Measurements from ENCODE around the gene CFAP97D2. TPM values are rescaled to one million over a fixed set of nuclear protein-coding genes. Genes with fewer than 3 reads are reported as not detected.
"Not testable (repeated sequence)": the region's sequence is repeated elsewhere in the genome, so short reads cannot be mapped to it uniquely, and the experiment has no call there.

The CFAP97D2 gene
- total RNA-seq, 1 donor from 2014 or later = 1.8 TPM

DNA sequence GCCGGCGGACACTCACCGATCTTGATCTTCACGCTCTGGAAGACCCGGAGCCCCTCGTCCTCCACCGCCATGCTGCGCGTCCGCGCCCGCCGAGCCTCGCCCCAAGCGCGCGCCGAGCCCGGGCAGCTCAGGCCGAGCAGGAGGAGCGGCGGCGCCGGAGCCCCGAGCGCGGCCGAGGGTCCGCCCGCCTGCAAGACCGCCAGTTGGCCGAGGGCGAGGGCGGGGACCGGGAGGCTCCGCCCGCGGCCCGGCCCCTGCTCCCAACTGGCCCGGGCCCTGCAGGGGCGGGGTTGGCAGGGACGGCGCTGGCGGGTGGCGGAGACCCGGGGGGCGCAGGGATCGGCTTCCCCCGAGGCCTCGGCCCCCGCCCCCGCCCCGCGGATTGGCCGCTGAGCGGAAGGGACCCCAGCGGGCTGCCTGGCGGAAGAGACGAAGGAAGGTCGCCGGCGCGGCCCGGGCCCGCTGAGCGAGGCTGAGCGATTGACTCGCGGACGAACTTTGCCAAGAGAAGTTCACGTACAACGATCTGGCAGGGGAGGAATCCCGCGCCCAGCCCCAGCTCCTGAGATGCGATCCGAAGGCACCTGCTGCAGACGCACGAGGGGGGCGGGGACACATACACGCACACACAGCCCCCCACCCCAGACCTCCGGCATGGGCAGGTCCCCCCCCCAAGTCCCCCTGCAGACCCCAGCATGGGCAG, 46.5 kb upstream of the CFAP97D2 start, which contains the start of gene RASA3:
TSS of gene RASA3 (minus strand) at position 205 of the 703 bp plus-strand sequence. CDS start at position 71, 134 bp downstream.
- DNase-seq (peak; percentile 80), ATAC-seq (peak; percentile 87 to 92)
- H3K9me3 ChIP-seq = no peaks in the 10 kb centered on the region
- no peaks in the 10 kb centered on the region for H3K27me3 ChIP-seq (ENCODE audit: low read depth)
- TF ChIP-seq, protein P1, sequence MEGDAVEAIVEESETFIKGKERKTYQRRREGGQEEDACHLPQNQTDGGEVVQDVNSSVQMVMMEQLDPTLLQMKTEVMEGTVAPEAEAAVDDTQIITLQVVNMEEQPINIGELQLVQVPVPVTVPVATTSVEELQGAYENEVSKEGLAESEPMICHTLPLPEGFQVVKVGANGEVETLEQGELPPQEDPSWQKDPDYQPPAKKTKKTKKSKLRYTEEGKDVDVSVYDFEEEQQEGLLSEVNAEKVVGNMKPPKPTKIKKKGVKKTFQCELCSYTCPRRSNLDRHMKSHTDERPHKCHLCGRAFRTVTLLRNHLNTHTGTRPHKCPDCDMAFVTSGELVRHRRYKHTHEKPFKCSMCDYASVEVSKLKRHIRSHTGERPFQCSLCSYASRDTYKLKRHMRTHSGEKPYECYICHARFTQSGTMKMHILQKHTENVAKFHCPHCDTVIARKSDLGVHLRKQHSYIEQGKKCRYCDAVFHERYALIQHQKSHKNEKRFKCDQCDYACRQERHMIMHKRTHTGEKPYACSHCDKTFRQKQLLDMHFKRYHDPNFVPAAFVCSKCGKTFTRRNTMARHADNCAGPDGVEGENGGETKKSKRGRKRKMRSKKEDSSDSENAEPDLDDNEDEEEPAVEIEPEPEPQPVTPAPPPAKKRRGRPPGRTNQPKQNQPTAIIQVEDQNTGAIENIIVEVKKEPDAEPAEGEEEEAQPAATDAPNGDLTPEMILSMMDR (IDR thresholded peaks at IDR 0.05) = no peak
- no peaks in the 10 kb centered on the region for H3K36me3 ChIP-seq
- intact Hi-C loops (cut with DNase I) = no loop called here
- H3K4me1 ChIP-seq = peaks cover 49% of the 10 kb centered on the region
- H3K4me3 ChIP-seq = peak within 1 kb of the TSS; percentile 82
- H3K27ac ChIP-seq = peak within 1 kb of the TSS; percentile 86

DNA sequence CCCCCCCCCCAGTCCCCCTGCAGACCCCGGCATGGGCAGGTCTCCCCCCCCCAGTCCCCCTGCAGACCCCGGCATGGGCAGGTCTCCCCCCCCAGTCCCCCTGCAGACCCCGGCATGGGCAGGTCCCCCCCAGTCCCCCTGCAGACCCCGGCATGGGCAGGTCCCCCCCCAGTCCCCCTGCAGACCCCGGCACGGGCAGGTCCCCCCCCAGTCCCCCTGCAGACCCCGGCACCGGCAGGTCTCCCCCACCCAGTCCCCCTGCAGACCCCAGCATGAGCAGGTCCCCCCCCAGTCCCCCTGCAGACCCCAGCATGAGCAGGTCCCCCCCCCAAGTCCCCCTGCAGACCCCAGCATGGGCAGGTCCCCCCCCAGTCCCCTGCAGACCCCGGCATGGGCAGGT, 45.9 kb upstream of the CFAP97D2 start:
- peaks cover 43% of the 10 kb centered on the region for H3K4me1 ChIP-seq
- ATAC-seq; H3K27me3 ChIP-seq (ENCODE audit: low read depth); H3K27ac ChIP-seq; H3K36me3 ChIP-seq; intact Hi-C loops (cut with DNase I); DNase-seq; H3K9me3 ChIP-seq: not testable (repeated sequence)
- peak overlapping the region; percentile 82 for H3K4me3 ChIP-seq

- peaks cover 39% of the 10 kb centered on the region for H3K4me1 ChIP-seq
- H3K27me3 ChIP-seq (ENCODE audit: low read depth); H3K27ac ChIP-seq; H3K36me3 ChIP-seq; DNase-seq; H3K9me3 ChIP-seq; H3K4me3 ChIP-seq; intact Hi-C loops (cut with DNase I); ATAC-seq: not testable (repeated sequence)
Measured at GRCh38 chr13:114133552-114133951, 45.5 kb upstream of the CFAP97D2 start.

GRCh38 chr13:114134111-114134943, 44.7 kb upstream of the CFAP97D2 start:
- H3K4me3 ChIP-seq = no peak overlapping the region
- peaks cover 31% of the 10 kb centered on the region for H3K4me1 ChIP-seq
- no peaks in the 10 kb centered on the region for H3K27me3 ChIP-seq (ENCODE audit: low read depth)
- H3K36me3 ChIP-seq = no peaks in the 10 kb centered on the region
- DNase-seq (peak; percentile 43), ATAC-seq (no peak)
- TF ChIP-seq, protein P1 (IDR thresholded peaks at IDR 0.05) = no peak
- H3K27ac ChIP-seq = no peak overlapping the region
- intact Hi-C loops (cut with DNase I) = no loop called here
- H3K9me3 ChIP-seq = no peaks in the 10 kb centered on the region

DNA sequence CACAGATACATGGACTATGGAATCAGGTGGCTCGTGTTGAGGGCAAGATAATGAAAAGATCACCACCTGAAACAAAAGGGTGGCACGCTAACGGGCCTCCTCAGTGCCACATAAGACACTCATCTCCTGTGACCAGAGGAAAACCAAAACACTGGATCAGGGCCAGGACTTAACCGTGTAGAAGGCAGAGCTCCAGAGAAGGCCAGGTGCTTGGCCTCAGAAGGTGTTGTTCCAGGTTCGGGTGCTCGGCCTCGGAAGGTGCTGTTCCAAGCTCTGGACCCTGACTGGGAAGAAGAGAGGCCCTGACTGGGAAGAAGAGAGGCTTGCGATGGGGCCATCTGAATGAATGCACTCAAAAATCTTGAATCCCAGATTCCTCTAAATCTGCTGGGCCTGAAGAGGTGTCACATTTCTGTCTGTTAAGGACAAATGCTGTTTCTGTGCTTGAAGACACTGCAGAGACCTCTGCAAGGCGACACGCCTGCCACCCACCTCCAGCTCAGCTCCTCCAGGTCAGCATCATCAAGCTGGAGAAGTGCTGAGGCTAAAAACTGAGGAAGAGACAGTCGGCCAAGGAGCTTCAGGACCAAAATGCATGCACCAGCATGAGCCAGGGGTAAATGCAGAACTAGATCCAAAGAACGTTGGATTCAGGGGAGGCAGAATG, 44.0 kb upstream of the CFAP97D2 start:
- Histone ChIP-seq H3K36me3 (no peaks in the 10 kb centered on the region), H3K4me3 (no peak overlapping the region), H3K27me3 (ENCODE audit: low read depth) (no peaks in the 10 kb centered on the region), H3K27ac (no peak overlapping the region), H3K9me3 (no peaks in the 10 kb centered on the region), H3K4me1 (peaks cover 24% of the 10 kb centered on the region)
- ATAC-seq (no peak), DNase-seq (no peak)
- intact Hi-C loops (cut with DNase I) = no loop called here
- TF ChIP-seq, protein P1 (IDR thresholded peaks at IDR 0.05) = no peak

DNA sequence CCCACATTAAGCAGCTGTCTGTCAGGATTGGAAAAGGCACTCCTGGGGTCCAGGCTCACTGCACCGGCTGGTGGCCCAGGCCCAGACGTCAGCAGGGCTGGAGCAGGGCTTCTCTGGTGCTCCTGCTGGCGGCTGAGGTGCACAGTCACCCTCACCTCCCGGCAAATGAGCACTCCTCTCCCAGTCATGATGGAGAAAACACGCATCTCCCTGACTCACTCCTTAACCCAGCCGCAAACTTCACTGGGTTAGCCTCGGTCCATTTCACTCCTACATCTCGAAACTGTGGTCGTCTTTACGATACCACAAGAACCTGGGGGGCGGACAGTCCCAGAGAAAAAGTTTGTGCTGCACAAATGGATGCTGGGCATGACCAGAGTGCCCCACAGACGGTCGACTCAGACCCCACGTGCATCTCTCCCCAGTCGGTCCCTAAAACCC, 43.3 kb upstream of the CFAP97D2 start:
- no peak for DNase-seq
- peaks cover 17% of the 10 kb centered on the region for H3K4me1 ChIP-seq

More for the DNA sequence above, 43.3 kb upstream of the CFAP97D2 start:
- H3K27me3 ChIP-seq (ENCODE audit: low read depth) = no peaks in the 10 kb centered on the region
- H3K9me3 ChIP-seq = no peaks in the 10 kb centered on the region
- no peak overlapping the region for H3K4me3 ChIP-seq
- TF ChIP-seq, protein P1 (IDR thresholded peaks at IDR 0.05) = no peak
- intact Hi-C loops (cut with DNase I) = no loop called here
- no peak for ATAC-seq
- H3K36me3 ChIP-seq = no peaks in the 10 kb centered on the region
- no peak overlapping the region for H3K27ac ChIP-seq
